Activated T-helper 17 cell treated with anti-CD3 and anti-CD28 coated beads, Interleukin-2, amount 50 U/mL, for 72 hours (primary cell): Measurements from ENCODE around the gene HCRTR2. TPM values are rescaled to one million over a fixed set of nuclear protein-coding genes. Genes with fewer than 3 reads are reported as not detected.
"Not testable (repeated sequence)": the region's sequence is repeated elsewhere in the genome, so short reads cannot be mapped to it uniquely, and the experiment has no call there.

Experiments used
- ATAC-seq: fragments of 150-1000 bp; cut with Tn5 transposase; replicated peaks from 2 replicates; pipeline ENCODE4 v1.10.0; 2021; ENCODE audit warnings: mild to moderate bottlenecking, moderate library complexity
- H3K27ac Mint-ChIP-seq: one replicate; pipeline ENCODE4 v1.8.0; 2022; ENCODE audit warnings: mixed read lengths
- H3K27me3 Mint-ChIP-seq: one replicate; pipeline ENCODE4 v1.8.0; 2022; ENCODE audit warnings: mixed read lengths
- H3K36me3 Mint-ChIP-seq: one replicate; pipeline ENCODE4 v1.8.0; 2022; ENCODE audit warnings: low read depth, mild to moderate bottlenecking, mixed read lengths
- H3K4me1 Mint-ChIP-seq: one replicate; pipeline ENCODE4 v1.8.0; 2022; ENCODE audit warnings: mixed read lengths
- H3K4me3 Mint-ChIP-seq: one replicate; pipeline ENCODE4 v1.8.0; 2022; ENCODE audit warnings: mild to moderate bottlenecking, mixed read lengths
- H3K9me3 Mint-ChIP-seq: one replicate; pipeline ENCODE4 v1.8.0; 2022; ENCODE audit warnings: mixed read lengths
- total RNA-seq, 2 donors: library from RNA; stranded (reverse); gene quantifications; one replicate each; pipeline ENCODE4 v1.2.3, GENCODE V29; 2022

HCRTR2 gene
- total RNA-seq, 2 donors from 2014 or later, result not detected

- Mint-ChIP-seq H3K27me3 (no peaks in the 10 kb centered on the region), H3K36me3 (no peaks in the 10 kb centered on the region), H3K4me1 (no peaks in the 10 kb centered on the region), H3K9me3 (peaks cover 7% of the 10 kb centered on the region), H3K4me3 (no peak overlapping the region), H3K27ac (no peak overlapping the region)
- ATAC-seq, result no peak
Measured at GRCh38 chr6:55182016-55182650, 7.8 kb downstream of the HCRTR2 start.

GRCh38 chr6:55184782-55185530 is 10.6 kb downstream of the HCRTR2 start:
- H3K9me3 Mint-ChIP-seq, result peaks cover 7% of the 10 kb centered on the region
- H3K27ac Mint-ChIP-seq, result no peak overlapping the region
- ATAC-seq, result no peak
- no peak overlapping the region for H3K4me3 Mint-ChIP-seq
- no peaks in the 10 kb centered on the region for H3K36me3 Mint-ChIP-seq
- no peaks in the 10 kb centered on the region for H3K4me1 Mint-ChIP-seq
- no peaks in the 10 kb centered on the region for H3K27me3 Mint-ChIP-seq

GRCh38 chr6:55198715-55199114 is 24.4 kb downstream of the HCRTR2 start:
- Mint-ChIP-seq H3K27ac (no peak overlapping the region), H3K36me3 (no peaks in the 10 kb centered on the region), H3K4me3 (no peak overlapping the region), H3K4me1 (no peaks in the 10 kb centered on the region), H3K27me3 (no peaks in the 10 kb centered on the region), H3K9me3 (peaks cover 5% of the 10 kb centered on the region)
- ATAC-seq, result no peak

GRCh38 chr6:55199239-55199638 is 24.9 kb downstream of the HCRTR2 start:
- ATAC-seq, result no peak
- no peaks in the 10 kb centered on the region for H3K27me3 Mint-ChIP-seq
- peaks cover 5% of the 10 kb centered on the region for H3K9me3 Mint-ChIP-seq
- H3K4me3 Mint-ChIP-seq, result no peak overlapping the region
- H3K27ac Mint-ChIP-seq, result no peak overlapping the region
- no peaks in the 10 kb centered on the region for H3K4me1 Mint-ChIP-seq
- no peaks in the 10 kb centered on the region for H3K36me3 Mint-ChIP-seq

GRCh38 chr6:55208478-55209458 is 34.5 kb downstream of the HCRTR2 start:
- Mint-ChIP-seq H3K4me3 (no peak overlapping the region), H3K36me3 (no peaks in the 10 kb centered on the region)

GRCh38 chr6:55210952-55211351 is 36.6 kb downstream of the HCRTR2 start:
- Mint-ChIP-seq H3K9me3 (peaks cover 14% of the 10 kb centered on the region), H3K27me3 (no peaks in the 10 kb centered on the region), H3K36me3 (no peaks in the 10 kb centered on the region), H3K4me1 (no peaks in the 10 kb centered on the region), H3K27ac (no peak overlapping the region), H3K4me3 (no peak overlapping the region)
- no peak for ATAC-seq

More at GRCh38 chr6:55208478-55209458, 34.5 kb downstream of the HCRTR2 start:
- Mint-ChIP-seq H3K9me3 (peaks cover 13% of the 10 kb centered on the region), H3K4me1 (no peaks in the 10 kb centered on the region), H3K27ac (no peak overlapping the region), H3K27me3 (no peaks in the 10 kb centered on the region)
- ATAC-seq, result no peak

- no peaks in the 10 kb centered on the region for H3K4me1 Mint-ChIP-seq
- no peaks in the 10 kb centered on the region for H3K36me3 Mint-ChIP-seq
- H3K4me3 Mint-ChIP-seq, result no peak overlapping the region
- H3K9me3 Mint-ChIP-seq, result peaks cover 18% of the 10 kb centered on the region
- no peak overlapping the region for H3K27ac Mint-ChIP-seq
- H3K27me3 Mint-ChIP-seq, result no peaks in the 10 kb centered on the region
- no peak for ATAC-seq
Measured at GRCh38 chr6:55212156-55212555, 37.8 kb downstream of the HCRTR2 start.

GRCh38 chr6:55220961-55221360 is 46.6 kb downstream of the HCRTR2 start:
- Mint-ChIP-seq H3K4me3 (no peak overlapping the region), H3K9me3 (peaks cover 11% of the 10 kb centered on the region), H3K27ac (no peak overlapping the region), H3K36me3 (no peaks in the 10 kb centered on the region), H3K27me3 (no peaks in the 10 kb centered on the region), H3K4me1 (no peaks in the 10 kb centered on the region)
- no peak for ATAC-seq

- no peak for ATAC-seq
- no peaks in the 10 kb centered on the region for H3K27me3 Mint-ChIP-seq
- H3K4me1 Mint-ChIP-seq, result no peaks in the 10 kb centered on the region
- no peak overlapping the region for H3K27ac Mint-ChIP-seq
- H3K36me3 Mint-ChIP-seq, result no peaks in the 10 kb centered on the region
- no peak overlapping the region for H3K4me3 Mint-ChIP-seq
- peaks cover 6% of the 10 kb centered on the region for H3K9me3 Mint-ChIP-seq
Measured at GRCh38 chr6:55227862-55228261, 53.5 kb downstream of the HCRTR2 start.

GRCh38 chr6:55239099-55239498 is 64.8 kb downstream of the HCRTR2 start:
- no peak overlapping the region for H3K4me3 Mint-ChIP-seq
- no peak overlapping the region for H3K27ac Mint-ChIP-seq
- no peak for ATAC-seq
- no peaks in the 10 kb centered on the region for H3K36me3 Mint-ChIP-seq
- no peaks in the 10 kb centered on the region for H3K27me3 Mint-ChIP-seq
- H3K9me3 Mint-ChIP-seq, result peaks cover 13% of the 10 kb centered on the region
- H3K4me1 Mint-ChIP-seq, result no peaks in the 10 kb centered on the region

GRCh38 chr6:55240975-55241605 is 66.8 kb downstream of the HCRTR2 start:
- not testable (repeated sequence) for H3K4me3 Mint-ChIP-seq, H3K4me1 Mint-ChIP-seq, H3K27me3 Mint-ChIP-seq, ATAC-seq, H3K36me3 Mint-ChIP-seq, H3K27ac Mint-ChIP-seq
- peaks cover 13% of the 10 kb centered on the region for H3K9me3 Mint-ChIP-seq

- H3K9me3 Mint-ChIP-seq, result peaks cover 7% of the 10 kb centered on the region
- no peaks in the 10 kb centered on the region for H3K36me3 Mint-ChIP-seq
- ATAC-seq, result no peak
- no peaks in the 10 kb centered on the region for H3K27me3 Mint-ChIP-seq
- H3K4me1 Mint-ChIP-seq, result no peaks in the 10 kb centered on the region
- no peak overlapping the region for H3K27ac Mint-ChIP-seq
- H3K4me3 Mint-ChIP-seq, result no peak overlapping the region
Measured at GRCh38 chr6:55250400-55250799, 76.1 kb downstream of the HCRTR2 start.

GRCh38 chr6:55255113-55255512 is 80.8 kb downstream of the HCRTR2 start:
- Mint-ChIP-seq H3K27me3 (no peaks in the 10 kb centered on the region), H3K4me3 (no peak overlapping the region), H3K27ac (no peak overlapping the region)

GRCh38 chr6:55260181-55260580 is 85.9 kb downstream of the HCRTR2 start:
- no peak for ATAC-seq
- H3K4me1 Mint-ChIP-seq, result no peaks in the 10 kb centered on the region
- no peak overlapping the region for H3K4me3 Mint-ChIP-seq
- H3K36me3 Mint-ChIP-seq, result no peaks in the 10 kb centered on the region
- no peak overlapping the region for H3K27ac Mint-ChIP-seq
- no peaks in the 10 kb centered on the region for H3K27me3 Mint-ChIP-seq
- peaks cover 4% of the 10 kb centered on the region for H3K9me3 Mint-ChIP-seq

More at GRCh38 chr6:55255113-55255512, 80.8 kb downstream of the HCRTR2 start:
- H3K9me3 Mint-ChIP-seq, result peaks cover 7% of the 10 kb centered on the region
- H3K36me3 Mint-ChIP-seq, result no peaks in the 10 kb centered on the region
- ATAC-seq, result no peak
- no peaks in the 10 kb centered on the region for H3K4me1 Mint-ChIP-seq
